Colonic mucosa (tissue), 4 donors: Measurements from ENCODE around the gene BRINP2. TPM values are rescaled to one million over a fixed set of nuclear protein-coding genes. Genes with fewer than 3 reads are reported as not detected.

Source experiments
- DNase-seq: peaks from one replicate; pipeline ENCODE4 v3.0.0-alpha.2; 2020
- H3K27ac ChIP-seq: fragments of 200-600 bp; one replicate; pipeline ENCODE4 v1.8.0; 2021
- H3K27me3 ChIP-seq: fragments of 200-600 bp; one replicate; pipeline ENCODE4 v1.8.0; 2021
- H3K36me3 ChIP-seq: fragments of 200-600 bp; one replicate; pipeline ENCODE4 v1.8.0; 2021
- H3K4me1 ChIP-seq: fragments of 200-600 bp; one replicate; pipeline ENCODE4 v1.8.0; 2021; ENCODE audit warnings: mild to moderate bottlenecking
- H3K4me3 ChIP-seq: fragments of 200-600 bp; one replicate; pipeline ENCODE4 v1.8.0; 2021
- H3K9ac ChIP-seq, 2 donors: one replicate each; pipeline ENCODE4 v1.7.0; 2013; ENCODE audit warnings: control low read depth in 2 of 2, low read depth in 2 of 2, low read length in 2 of 2
- H3K9me3 ChIP-seq: fragments of 200-600 bp; one replicate; pipeline ENCODE4 v1.8.0; 2021
- intact Hi-C: fragments of 100-400 bp; cut with DNase I; formaldehyde crosslinking; loops from one replicate; pipeline ENCODE4 v1.14.1; 2022
- total RNA-seq, 2 donors: library from RNA; stranded (reverse); fragmentation: NEBNext Ultra II Directional in 1 of 2; extraction: Animal tissue kit (Norgen Biotek cat#: 25700) in 1 of 2; gene quantifications; one replicate each; pipeline ENCODE4 v1.2.1, GENCODE V29; 2021
- TF ChIP-seq, protein P1 (sequence below): fragments of 200-600 bp; IDR thresholded peaks from one replicate; pipeline ENCODE4 v1.8.0; 2022; ENCODE audit warnings: antibody characterized with exemption, mild to moderate bottlenecking
- donor health status: healthy.
- donor health status: DM: no; HTN: no; CAD: no.
- donor health status: DM: no; HTN: no; CAD: no.

Gene BRINP2
- total RNA-seq, 2 donors from 2014 or later, result not detected

DNA sequence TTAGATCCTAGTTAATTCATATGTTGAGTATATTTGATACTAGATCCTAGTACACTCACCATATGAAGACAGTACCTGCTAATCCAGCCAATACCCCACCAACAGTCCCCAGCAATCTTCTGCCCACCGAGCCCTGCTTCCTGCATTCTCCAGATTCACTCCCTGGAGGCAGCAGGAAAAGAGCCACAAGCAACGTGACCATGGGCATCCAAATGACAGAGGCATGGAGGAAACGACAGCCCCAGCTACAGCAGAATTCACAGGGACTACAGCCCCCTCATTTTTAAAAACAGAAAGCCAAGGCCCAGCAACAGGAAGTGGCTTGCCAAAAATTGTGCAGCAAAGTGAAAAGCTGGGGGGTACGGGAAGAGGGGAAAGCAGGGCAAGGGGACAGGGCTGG lies 35.5 kb upstream of the BRINP2 start:
- Histone ChIP-seq H3K4me3 (no peak overlapping the region), H3K9me3 (no peaks in the 10 kb centered on the region), H3K4me1 (no peaks in the 10 kb centered on the region), H3K9ac (no peak overlapping the region), H3K36me3 (no peaks in the 10 kb centered on the region), H3K27ac (no peak overlapping the region), H3K27me3 (no peaks in the 10 kb centered on the region)
- no peak for DNase-seq
- TF ChIP-seq, protein P1, sequence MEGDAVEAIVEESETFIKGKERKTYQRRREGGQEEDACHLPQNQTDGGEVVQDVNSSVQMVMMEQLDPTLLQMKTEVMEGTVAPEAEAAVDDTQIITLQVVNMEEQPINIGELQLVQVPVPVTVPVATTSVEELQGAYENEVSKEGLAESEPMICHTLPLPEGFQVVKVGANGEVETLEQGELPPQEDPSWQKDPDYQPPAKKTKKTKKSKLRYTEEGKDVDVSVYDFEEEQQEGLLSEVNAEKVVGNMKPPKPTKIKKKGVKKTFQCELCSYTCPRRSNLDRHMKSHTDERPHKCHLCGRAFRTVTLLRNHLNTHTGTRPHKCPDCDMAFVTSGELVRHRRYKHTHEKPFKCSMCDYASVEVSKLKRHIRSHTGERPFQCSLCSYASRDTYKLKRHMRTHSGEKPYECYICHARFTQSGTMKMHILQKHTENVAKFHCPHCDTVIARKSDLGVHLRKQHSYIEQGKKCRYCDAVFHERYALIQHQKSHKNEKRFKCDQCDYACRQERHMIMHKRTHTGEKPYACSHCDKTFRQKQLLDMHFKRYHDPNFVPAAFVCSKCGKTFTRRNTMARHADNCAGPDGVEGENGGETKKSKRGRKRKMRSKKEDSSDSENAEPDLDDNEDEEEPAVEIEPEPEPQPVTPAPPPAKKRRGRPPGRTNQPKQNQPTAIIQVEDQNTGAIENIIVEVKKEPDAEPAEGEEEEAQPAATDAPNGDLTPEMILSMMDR, result no peak
- intact Hi-C loops, result no loop called here

DNA sequence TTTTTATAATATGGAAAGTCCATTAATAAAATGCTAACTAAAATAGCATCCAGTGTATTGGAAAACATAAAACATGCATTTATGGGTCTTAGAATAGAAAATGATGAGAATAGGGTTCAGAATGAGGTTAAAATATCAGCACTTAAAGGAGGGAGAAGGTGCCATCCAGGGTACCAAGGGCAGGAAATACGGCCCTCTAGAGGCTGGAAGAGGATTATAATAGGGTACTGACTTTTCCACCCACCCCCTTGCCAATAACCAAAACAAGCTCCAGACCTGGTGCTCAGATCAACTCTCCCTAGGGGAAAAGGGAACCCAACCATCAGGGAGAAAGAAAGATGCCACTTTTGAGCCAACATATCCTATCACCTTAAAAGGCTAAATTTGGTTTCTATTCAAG lies 32.9 kb upstream of the BRINP2 start:
- Histone ChIP-seq H3K9ac (no peak overlapping the region), H3K27ac (no peak overlapping the region), H3K27me3 (no peaks in the 10 kb centered on the region), H3K9me3 (no peaks in the 10 kb centered on the region), H3K4me1 (no peaks in the 10 kb centered on the region), H3K4me3 (no peak overlapping the region), H3K36me3 (no peaks in the 10 kb centered on the region)
- intact Hi-C loops, result no loop called here
- TF ChIP-seq, protein P1, result no peak
- DNase-seq, result no peak

DNA sequence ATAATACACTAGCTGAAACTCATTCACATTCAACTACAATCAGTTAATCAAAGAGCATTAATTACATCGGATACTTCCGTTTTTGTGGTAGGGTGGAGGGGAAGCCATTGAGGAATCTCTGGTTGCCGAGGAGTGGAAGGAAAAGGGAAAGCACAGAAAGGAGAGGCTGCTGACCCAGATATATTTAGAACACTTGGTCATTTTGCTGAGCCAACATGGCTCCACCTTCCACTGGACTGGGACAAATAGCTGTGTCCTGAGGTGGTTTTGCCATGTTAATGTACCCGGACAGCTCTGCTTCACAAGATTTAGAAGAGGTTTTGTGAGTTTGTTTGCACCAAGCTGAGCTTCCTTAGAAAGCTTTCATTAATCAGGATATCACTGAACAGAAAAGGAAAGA lies 32.4 kb upstream of the BRINP2 start:
- H3K4me1 ChIP-seq, result no peaks in the 10 kb centered on the region
- DNase-seq, result no peak
- no peaks in the 10 kb centered on the region for H3K9me3 ChIP-seq
- no peaks in the 10 kb centered on the region for H3K27me3 ChIP-seq
- no peak overlapping the region for H3K27ac ChIP-seq
- no peak overlapping the region for H3K4me3 ChIP-seq
- intact Hi-C loops, result no loop called here
- no peaks in the 10 kb centered on the region for H3K36me3 ChIP-seq
- TF ChIP-seq, protein P1, result no peak
- H3K9ac ChIP-seq, result no peak overlapping the region

DNA sequence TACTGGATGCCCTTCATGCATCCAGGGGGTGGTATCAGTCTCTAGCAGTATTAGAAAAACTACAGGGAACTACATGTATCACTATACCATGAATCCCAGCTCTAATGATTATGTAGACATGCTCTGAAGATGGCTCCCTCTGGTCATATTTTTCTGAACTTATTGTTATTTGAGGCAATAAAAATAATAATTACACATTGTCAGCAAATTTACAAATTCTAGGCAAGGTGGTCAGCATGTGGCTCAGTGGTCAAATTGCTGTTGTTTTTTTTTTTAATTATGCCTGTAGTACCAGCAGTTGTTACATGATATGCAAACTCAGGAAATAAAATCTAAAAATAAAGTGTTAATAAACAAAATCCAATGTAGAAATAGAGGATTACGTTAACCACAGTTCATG lies 28.7 kb upstream of the BRINP2 start:
- no peaks in the 10 kb centered on the region for H3K36me3 ChIP-seq
- intact Hi-C loops, result no loop called here
- DNase-seq, result no peak
- H3K9me3 ChIP-seq, result no peaks in the 10 kb centered on the region
- no peaks in the 10 kb centered on the region for H3K27me3 ChIP-seq
- TF ChIP-seq, protein P1, result no peak
- H3K4me1 ChIP-seq, result no peaks in the 10 kb centered on the region
- H3K4me3 ChIP-seq, result no peak overlapping the region
- no peak overlapping the region for H3K27ac ChIP-seq
- no peak overlapping the region for H3K9ac ChIP-seq

DNA sequence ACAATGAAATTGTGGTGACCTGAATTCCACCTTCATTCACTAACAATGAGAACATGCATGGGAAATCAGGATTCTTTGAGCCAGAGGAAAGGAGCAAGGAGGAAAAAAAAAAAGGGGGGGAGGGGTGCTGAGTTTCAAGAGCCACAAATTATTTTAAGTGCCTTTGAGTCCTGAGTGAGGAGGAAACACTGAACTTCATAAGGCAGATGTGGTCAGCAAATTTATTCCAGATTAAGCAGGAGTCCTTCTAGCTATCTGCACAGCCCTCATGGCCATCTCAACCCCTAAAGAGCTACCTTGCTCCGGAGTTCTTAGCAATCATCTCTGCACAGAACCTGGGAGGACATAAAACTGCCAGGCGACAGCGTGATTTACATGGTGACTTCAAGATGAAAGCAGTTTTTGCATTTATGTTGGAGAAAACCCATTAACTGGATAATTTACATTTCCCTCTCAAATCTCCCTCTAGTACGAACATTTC lies 27.9 kb upstream of the BRINP2 start:
- TF ChIP-seq, protein P1, result no peak
- no peaks in the 10 kb centered on the region for H3K4me1 ChIP-seq
- no peaks in the 10 kb centered on the region for H3K36me3 ChIP-seq
- H3K27me3 ChIP-seq, result no peaks in the 10 kb centered on the region
- intact Hi-C loops, result no loop called here
- no peak for DNase-seq
- no peak overlapping the region for H3K27ac ChIP-seq
- H3K4me3 ChIP-seq, result no peak overlapping the region
- no peak overlapping the region for H3K9ac ChIP-seq
- H3K9me3 ChIP-seq, result no peaks in the 10 kb centered on the region
